GM12872 (cell line): ENCODE measurements around the gene DISC1.

Source experiments
- TF ChIP-seq, protein P1 (sequence below): IDR thresholded peaks from 3 replicates; pipeline ENCODE4 v1.5.1; 2011; ENCODE audit warnings: low read depth, mild to moderate bottlenecking, low read length, moderate library complexity; ENCODE audit not compliant: insufficient read depth

DISC1 gene

GRCh38 chr1:232045139-232045994 is 418.8 kb downstream of the DISC1 start:
- TF ChIP-seq, protein P1, sequence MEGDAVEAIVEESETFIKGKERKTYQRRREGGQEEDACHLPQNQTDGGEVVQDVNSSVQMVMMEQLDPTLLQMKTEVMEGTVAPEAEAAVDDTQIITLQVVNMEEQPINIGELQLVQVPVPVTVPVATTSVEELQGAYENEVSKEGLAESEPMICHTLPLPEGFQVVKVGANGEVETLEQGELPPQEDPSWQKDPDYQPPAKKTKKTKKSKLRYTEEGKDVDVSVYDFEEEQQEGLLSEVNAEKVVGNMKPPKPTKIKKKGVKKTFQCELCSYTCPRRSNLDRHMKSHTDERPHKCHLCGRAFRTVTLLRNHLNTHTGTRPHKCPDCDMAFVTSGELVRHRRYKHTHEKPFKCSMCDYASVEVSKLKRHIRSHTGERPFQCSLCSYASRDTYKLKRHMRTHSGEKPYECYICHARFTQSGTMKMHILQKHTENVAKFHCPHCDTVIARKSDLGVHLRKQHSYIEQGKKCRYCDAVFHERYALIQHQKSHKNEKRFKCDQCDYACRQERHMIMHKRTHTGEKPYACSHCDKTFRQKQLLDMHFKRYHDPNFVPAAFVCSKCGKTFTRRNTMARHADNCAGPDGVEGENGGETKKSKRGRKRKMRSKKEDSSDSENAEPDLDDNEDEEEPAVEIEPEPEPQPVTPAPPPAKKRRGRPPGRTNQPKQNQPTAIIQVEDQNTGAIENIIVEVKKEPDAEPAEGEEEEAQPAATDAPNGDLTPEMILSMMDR, result no peak

DNA sequence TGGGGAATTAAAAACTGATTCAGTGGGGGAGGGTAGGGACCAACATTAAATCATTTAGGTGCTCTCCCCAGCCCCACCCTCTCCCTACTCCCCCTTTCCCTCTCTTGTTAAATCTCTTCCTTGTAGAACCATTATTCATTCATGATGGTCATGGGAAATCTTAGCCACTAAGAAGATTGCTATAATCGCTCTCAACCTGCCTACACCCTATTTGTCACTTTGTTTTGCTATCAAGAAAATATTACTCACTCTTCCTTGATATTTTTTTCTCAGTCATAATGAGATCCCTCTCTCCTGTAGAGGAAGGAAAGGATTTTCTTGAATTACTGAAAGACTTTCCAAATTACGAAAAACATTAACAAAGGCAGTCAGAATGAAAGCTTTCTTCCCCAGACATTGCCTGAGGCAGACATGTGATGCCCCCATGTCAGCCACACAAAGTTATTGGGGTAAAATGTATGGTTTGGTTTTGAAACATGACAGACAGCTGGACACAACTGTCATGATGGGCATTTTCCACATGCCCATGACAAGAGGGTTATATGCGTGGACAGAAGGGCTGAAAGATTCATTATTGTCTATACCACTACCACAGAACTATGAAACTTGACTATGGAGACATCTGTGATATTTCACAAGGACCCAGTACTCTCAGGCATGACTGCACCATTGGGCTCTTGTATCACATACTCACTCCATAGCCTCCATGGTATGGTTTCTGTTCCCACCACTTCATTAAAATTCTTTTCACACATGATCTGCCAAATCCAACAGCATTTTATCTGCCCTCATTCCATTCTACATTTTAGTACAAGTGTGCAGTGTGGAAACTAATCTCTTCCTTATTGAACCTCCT is 420.1 kb downstream of the DISC1 start:
- TF ChIP-seq, protein P1, result no peak

DNA sequence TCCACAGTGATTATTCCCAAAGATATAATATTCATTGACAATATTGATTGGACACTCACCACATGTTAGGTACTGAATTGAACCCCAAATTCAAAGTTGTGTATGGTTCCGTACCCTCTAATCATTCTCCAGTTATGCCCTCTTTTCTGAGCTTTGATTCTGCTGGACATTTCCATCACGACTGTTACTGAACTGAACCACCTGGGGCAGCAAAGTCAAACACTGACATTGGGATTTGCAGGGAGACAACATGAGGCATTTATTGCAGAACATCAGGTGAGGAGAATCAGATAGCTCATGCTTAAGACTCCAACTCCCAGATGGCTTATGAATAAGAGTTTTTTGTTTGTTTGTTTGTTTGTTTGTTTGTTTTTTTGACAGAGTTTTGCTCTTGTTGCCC is 420.9 kb downstream of the DISC1 start:
- TF ChIP-seq, protein P1, result no peak; the same call in 2 of the 3 replicates

GRCh38 chr1:232048481-232048880 is 421.9 kb downstream of the DISC1 start:
- TF ChIP-seq, protein P1, result no peak

DNA sequence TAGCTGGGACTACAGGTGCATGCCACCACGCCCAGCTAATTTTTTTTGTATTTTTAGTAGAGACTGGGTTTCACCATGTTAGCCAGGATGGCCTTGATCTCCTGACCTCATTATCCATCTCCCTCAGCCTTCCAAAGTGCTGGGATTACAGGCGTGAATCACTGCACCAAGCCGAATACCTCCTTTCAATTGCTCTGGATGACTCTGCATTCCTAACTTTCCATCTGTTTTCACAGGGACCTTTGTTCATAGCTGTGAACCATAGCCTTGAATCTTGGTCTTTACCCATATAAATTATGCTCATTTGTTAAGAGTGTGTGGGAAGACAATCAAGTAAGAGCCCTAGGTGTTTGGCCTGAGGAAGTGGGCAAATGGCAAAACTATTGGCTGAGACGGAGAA is 422.7 kb downstream of the DISC1 start:
- TF ChIP-seq, protein P1, result no peak

GRCh38 chr1:232057217-232057895 is 430.8 kb downstream of the DISC1 start:
- TF ChIP-seq, protein P1, result no peak

- TF ChIP-seq, protein P1, result no peak
These were observed 431.3 kb downstream of the DISC1 start for GRCh38 chr1:232057896-232058274.
